HTR-8/SVneo (cell line): ENCODE data around the gene SEZ6.
A peak's percentile ranks its signal among the peaks of the same experiment; 100 is the strongest.
"Not testable (repeated sequence)": the region's sequence is repeated elsewhere in the genome, so short reads cannot be mapped to it uniquely, and the experiment has no call there.

Experiments used
- DNase-seq: peaks from one replicate; pipeline ENCODE4 v3.0.0; 2011; ENCODE audit warnings: low spot score, mixed read lengths; ENCODE audit not compliant: insufficient read length
- FAIRE-seq: peaks from 2 replicates; lab custom pipeline; 2011; peaks lifted over from hg19 to GRCh38; lab: Jason Lieb, UNC

Gene SEZ6

GRCh38 chr17:28944862-28945741 lies 60.7 kb downstream of the SEZ6 start:
- FAIRE-seq, result no peak

DNA sequence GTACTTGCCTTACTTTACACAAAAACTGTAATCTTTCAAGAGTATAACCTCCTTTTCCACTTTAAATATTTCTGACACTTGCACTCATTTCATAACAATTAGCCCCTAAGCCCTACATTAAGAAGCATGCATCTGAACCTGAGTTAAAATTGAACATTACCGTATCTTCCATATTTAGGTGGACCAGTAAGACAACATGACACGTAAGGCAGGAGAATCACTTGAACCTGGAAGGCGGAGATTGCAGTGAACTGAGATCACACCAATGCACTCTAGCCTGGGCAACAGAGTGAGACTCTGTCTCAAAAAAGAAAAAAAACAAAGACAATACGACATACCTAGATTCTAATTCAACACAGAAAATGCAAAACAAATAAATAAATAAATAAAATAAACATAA lies 61.5 kb downstream of the SEZ6 start:
- no peak for FAIRE-seq

More at GRCh38 chr17:28944862-28945741, 60.7 kb downstream of the SEZ6 start:
- no peak for DNase-seq

GRCh38 chr17:28942925-28943324 lies 62.9 kb downstream of the SEZ6 start:
- DNase-seq (no peak), FAIRE-seq (no peak)

More for the DNA sequence above, 61.5 kb downstream of the SEZ6 start:
- no peak for DNase-seq

GRCh38 chr17:28941251-28941650 lies 64.6 kb downstream of the SEZ6 start:
- FAIRE-seq (no peak), DNase-seq (no peak)

- DNase-seq (no peak), FAIRE-seq (no peak)
Measured at GRCh38 chr17:28940675-28941074, 65.2 kb downstream of the SEZ6 start.

GRCh38 chr17:28940142-28940541 lies 65.7 kb downstream of the SEZ6 start:
- FAIRE-seq (no peak), DNase-seq (no peak)

DNA sequence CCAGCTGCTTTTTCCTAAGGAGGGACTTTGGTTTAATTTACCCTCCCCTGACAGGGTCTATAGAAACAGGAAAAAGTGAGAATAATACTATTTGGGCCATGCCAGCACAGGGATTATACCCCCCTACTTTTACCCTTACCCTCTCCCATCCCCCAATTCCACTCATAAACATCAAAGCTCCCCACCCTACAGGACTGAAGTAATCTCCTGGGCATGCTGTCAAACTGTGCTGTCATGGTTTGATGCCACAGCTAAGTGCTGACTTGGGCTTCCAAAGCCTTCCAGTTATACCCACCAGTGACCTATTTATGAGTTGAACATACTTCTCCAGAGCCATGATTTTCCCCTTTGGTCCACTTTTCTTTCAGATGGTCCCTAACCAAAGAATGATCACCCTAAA lies 67.3 kb downstream of the SEZ6 start:
- no peak for DNase-seq
- no peak for FAIRE-seq

DNA sequence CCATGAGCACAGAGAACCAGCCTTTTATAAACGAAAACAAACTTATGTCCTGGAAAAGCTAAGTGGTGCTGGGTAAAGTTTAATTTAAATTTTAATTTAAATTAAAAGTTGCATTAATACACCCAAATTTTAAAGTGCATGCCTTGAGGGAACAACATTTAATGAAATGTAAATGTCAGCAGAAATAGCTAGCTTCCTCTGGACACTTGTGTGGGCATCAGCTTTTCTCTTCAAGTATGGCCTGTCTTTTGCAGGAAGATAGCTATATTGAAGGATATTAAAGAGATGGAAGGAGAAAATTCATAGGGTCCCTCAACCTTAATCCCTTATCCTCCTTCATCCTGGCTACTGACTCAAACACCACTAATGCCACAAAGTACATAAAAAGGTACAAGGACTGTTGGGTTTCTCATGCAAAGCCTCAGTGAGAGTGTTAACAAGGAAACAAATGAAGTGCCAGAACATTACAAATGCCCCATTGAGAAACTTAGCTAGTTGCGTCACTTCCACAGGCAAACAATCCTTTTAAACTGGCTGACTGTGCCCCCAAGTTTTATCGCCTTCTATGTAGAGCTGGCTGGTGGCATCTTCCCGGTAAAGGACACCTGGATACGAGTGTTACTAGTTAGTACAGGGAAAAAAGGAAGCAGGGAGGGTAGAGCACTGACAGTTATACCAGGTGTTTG lies 68.6 kb downstream of the SEZ6 start:
- DNase-seq, result no peak
- FAIRE-seq, result no peak

DNA sequence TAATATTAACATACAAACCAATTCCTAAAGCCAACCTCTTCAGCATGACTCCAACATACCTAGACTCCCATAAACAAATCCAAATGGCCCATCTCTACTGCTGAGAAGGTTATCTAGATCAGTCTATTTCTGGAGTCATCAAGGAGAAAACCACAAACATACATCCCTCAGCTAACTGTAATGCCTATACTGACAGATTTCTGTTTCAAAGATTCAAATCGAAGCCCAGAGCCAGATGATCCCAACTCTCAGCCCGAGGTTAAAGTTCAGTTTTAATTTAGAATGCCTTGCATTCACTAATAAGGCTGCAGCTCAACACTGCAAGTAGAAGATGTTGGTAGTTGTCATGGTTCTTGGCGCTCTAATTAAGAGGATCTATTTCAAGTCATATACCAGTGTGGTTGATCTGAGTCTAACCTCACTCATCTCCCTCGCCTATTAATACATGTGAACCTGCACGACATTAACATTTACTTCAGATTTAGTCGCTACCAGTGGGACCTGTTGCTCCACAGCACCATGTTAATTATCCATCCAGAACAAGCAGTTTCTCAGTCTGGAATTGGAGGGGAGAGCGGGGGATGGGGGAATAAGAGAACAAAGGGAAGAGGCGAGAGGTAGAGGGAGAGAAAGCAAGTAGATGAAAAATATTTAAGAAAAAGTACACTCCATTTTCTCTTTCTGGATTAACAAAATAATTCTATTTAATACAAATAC lies 69.9 kb downstream of the SEZ6 start:
- DNase-seq (no peak), FAIRE-seq (no peak)

DNA sequence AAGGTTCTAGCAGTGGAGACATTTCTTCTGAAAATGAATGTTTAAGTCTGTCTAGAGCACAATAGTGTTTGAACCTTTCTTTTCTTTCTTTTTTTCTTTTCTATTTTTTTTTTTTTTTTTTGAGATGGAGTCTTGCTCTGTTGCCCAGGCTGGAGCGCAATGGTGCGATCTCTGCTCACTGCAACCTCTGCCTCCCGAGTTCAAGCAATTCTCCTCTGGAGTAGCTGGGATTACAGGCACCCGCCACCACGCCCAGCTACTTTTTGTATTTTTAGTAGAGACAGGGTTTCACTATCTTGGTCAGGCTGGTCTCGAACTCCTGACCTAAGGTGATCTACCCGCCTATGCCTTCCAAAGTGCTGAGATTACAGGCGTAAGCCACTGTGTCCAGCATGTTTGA lies 71.3 kb downstream of the SEZ6 start:
- DNase-seq, FAIRE-seq: not testable (repeated sequence)

- FAIRE-seq, result no peak
Measured at GRCh38 chr17:28929787-28930186, 76.0 kb downstream of the SEZ6 start.

GRCh38 chr17:28928061-28928460 lies 77.8 kb downstream of the SEZ6 start:
- FAIRE-seq (no peak), DNase-seq (no peak)

More at GRCh38 chr17:28929787-28930186, 76.0 kb downstream of the SEZ6 start:
- DNase-seq, result no peak

DNA sequence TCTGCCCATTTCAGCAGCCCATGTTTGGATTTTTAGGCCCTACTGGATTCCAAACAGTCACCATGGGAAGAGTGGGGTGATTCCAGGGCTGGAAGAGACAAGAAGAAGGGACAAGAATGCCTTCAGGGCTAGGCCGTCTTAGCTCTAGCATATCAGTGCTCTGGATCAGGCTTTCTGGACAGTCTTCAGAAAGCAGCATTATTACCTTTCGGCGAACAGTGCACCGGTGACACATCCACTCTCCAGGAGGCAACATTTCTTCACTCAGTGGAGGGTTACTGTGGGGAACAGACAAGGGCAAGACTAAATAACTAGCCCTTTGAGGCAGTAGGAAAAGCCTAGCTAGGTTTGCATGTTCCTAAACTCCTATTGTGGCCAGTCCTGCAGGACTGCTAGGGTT lies 79.0 kb downstream of the SEZ6 start:
- FAIRE-seq, result no peak
- DNase-seq, result no peak

DNA sequence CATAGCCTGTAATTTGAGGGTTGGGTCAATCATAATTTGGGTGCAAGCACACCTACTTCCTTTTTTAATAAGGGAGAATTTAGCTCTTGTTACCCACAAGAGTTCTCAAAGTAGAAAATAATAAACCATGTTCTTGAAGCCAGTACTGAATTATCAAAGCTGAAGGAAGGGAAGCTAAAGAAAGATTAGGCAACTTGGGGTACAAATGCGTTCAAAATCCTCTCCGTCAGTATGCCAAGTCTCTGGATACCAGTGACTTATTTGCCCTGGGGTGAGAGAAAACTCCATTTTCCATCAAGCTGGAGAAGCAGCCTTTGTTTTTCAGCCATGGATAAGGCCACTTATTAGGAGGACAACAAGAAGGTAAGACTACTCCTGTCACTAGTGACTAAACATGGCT lies 79.5 kb downstream of the SEZ6 start:
- no peak for DNase-seq
- peak; percentile 13 for FAIRE-seq

DNA sequence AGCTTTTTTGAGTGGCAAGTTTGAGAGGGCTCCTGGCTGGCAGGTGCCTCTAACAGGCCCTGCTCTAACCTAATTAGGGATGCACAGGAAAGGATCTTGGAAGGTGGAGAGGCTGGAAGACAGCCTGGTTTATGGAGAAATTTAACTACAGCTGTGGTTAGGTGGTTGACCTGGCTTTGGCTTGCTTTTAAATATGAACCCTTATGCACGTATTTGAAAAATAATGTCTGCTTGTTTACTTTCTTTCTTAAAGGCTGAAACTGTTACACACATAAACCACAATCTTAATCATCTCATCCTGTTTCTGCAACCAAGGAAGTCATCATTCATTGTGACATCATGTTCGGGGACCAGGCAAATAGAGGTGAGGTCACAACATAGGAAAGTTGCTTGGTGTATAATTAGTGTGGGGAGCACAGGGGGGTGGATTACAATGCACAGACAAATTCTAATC lies 79.9 kb downstream of the SEZ6 start:
- DNase-seq (peak; percentile 67), FAIRE-seq (no peak)

DNA sequence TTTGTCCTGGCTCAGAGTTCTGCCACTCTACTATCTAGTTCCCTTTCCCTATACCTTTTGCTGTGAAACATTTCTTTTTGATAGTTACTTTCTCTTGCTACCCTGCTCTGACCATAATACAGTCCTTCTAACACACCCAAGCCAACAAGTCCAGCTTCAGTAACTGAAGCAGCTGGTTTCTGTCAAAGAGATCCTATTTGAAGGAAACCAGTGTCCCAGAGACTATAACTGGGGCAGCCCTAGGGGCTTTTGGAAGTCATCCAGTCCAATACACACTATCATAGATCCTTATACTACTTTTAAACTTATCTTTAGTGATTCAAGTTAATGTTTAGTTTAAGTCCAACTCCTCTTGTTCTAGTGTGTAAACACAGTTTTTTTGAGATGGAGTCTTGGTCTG lies 85.6 kb downstream of the SEZ6 start:
- DNase-seq (no peak), FAIRE-seq (no peak)

GRCh38 chr17:28918295-28918694 lies 87.5 kb downstream of the SEZ6 start:
- DNase-seq (no peak), FAIRE-seq (no peak)

DNA sequence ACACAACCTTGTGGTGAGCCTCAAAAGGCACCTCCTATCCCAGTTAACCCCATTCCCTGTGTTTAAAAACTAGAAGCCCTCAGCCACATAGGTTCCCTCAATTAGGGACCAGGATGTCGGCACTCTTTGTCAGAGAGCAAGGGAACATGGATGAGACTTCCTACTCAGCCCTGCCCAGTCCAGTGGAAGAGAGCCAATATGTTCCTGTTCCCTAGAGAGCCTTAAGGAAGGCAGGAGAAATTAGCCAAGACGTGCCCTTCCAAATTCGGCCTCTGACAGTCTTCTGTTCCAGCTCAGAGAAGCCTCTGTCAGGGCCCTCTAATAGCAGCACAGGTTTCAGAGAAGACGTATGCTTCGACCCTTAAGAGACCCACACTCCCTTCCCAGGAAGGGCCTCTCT lies 88.4 kb downstream of the SEZ6 start:
- no peak for FAIRE-seq

GRCh38 chr17:28917029-28917428 lies 88.8 kb downstream of the SEZ6 start:
- FAIRE-seq, result no peak

More for the DNA sequence above, 88.4 kb downstream of the SEZ6 start:
- DNase-seq, result no peak

DNA sequence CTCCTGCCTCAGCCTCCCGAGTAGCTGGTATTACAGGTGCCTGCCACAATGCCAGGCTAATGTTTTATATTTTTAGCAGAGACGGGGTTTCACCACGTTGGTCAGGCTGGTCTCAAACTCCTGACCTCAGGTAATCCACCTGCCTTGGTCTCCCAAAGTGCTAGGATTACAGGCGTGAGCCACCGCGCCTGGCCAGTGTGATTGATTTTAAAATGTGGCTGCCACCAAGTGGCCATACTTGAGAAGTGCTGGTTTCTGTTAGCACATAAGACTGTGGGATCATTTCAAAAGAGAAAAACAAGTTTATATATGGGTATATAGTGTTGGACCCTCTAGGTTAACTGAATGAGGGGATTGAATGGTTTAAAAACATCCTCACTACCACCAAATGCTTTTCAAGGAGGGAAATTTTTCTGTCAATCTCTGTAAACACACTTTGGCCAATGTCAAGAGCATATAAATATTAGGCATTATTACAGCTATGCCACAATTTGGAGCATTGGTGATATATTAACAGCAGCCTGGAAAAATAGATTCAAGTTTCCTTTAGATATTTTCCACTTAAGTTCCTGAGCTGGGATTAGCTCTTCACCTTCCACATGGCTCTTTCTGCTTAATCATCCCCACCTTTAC lies 89.4 kb downstream of the SEZ6 start:
- DNase-seq (no peak), FAIRE-seq (no peak)

More at GRCh38 chr17:28917029-28917428, 88.8 kb downstream of the SEZ6 start:
- no peak for DNase-seq
